ENCODE measurements around the gene CALCOCO1.
"Not testable (repeated sequence)": the region's sequence is repeated elsewhere in the genome, so short reads cannot be mapped to it uniquely, and the experiment has no call there.

CALCOCO1 gene

DNA sequence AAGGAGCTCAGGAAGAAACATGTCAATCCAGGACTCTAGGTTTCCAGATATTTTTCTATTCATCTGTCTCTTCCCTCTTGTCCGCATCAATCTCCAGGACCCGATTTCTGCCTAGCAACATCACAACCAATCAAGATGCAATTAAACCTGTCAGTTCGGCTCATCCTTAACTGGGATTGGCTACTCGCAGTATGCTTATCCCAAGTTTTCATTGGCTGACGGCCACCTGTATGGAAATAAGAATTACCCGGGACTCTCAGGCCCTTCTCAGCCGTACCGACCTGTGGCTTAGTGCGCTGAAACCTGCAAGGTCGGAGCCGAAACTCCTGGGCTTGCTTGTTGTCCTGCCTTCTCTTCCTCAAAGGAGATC lies 31.0 kb downstream of the CALCOCO1 start:
- peak; percentile 83 for FAIRE-seq

DNA sequence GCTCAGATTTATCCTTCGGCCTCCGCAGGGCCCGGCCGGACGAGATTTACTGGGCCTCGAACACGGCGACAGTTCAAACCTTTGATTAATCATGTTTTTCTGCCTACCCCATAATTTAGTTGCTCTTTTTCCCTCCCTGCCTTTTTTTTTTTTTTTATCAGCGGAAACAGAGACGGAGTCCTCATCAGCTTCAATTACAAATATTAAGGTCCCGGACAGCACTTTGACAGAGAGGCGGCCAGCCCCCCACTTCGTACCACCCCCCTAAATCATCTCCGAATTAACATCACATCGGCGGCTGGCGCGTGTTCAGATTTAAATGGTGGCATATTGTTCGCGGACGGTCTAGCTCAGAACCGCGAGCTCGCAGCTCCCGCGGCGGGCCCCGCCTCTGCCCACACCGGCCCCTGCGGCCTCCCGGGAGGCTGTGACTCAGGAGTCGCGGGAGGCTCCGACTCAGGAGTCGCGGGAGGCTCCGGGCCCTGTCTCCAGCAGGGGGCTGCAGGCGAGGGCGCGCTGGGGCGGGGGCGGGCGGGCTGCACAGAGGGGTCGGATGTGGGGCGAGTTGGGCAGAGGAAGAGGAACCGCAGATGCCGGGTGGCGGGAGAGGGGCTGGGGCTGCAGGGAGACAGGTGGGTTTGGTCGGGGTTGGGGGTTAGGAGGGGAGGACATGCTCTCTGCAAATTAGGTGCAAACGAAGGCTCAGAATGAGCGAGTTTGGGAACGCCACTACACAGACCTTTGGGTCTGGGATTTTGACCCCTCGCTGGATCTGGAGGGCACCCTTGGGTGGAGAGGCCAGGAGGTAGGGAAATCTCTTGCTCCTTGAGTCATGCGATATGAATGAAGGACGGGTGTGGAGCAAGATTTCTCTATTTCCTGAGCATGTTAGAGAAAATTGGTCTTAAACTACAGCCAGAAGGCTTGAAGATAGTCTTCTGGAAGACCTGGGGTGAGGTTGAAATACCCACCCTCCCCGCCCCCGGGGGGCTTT lies 31.8 kb downstream of the CALCOCO1 start:
- no peak for FAIRE-seq

DNA sequence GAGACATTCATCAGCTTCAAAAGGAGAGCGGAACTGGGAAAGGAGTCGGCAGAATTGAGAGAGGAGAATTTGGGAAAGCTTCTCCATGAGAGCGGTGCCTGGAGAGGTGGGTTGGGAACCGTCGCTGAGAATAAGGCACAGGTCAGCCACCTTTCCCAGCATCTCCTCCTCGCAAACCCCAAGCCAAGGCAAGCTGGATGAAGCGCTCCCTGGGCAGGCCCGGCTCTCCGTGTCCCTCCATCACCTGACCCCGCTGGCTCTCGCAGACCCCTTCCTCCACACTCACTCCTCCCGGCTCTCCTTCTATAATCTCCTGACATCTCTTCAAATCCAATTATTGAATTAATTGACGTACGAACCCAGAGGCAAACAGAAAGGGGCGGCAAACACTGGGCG lies 32.5 kb downstream of the CALCOCO1 start:
- no peak for FAIRE-seq

DNA sequence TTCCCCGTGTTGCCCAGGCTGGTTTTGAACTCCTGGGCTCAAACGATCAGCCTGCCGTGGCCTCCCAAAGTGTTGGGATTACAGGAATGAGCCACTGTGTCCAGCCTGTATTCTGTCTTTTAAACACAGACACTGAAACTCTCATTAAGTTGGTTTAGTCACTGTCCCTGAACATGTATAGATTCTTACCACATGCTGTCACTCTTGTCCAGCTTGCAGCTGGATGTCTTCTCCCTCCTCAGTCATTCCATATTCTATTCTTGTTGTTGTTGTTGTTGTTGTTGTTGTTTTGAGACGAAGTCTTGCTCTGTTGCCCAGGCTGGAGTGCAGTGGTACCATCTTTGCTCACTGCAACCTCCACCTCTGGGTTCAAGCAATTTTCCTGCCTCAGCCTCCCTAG lies 39.1 kb downstream of the CALCOCO1 start:
- no peak for FAIRE-seq

DNA sequence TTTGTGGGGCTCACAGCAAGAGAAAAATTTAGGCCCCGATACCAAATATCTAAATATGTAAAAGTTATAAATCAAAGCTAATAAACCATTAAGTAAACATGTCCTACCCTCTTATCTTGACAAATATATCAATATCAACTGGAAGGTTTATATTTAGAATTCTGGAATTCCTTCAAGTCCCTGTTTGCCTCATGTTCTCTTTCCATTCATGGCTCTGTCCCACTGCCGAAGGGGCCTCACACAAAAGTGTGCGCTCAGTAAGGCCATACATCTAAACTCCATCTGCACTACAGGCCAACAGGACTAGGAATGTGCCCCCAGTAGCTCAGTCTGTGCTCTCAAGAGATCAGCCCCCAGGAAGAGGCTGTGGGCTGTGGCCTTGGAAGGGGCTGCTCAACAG lies 40.8 kb downstream of the CALCOCO1 start:
- no peak for FAIRE-seq

DNA sequence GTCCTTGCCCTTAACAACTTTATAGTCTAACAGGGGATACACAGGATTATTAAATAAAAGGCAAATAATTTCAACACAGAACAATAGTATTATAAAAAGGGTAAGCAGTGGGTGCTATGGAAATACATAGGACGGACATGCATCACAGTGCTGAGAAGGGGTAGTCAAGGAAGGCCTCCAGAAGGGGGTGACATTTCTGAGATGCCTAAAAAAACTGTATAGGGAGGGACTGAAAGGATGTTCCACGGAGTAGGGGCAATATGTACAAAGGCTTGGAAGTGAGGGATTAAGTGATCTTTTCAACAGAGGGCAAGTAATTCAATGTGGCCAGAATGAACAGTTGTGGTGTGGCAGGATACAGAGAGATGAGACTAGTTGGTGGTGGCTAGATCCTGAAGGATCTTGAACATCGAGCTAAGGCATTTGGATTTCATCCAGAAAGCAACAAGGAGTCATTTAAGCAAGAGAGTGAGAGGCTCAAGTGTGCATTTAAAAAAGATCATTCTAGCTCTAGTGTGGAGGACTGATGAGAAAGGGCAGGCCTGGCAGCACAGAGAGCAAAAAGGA lies 42.5 kb downstream of the CALCOCO1 start:
- FAIRE-seq, result no peak

DNA sequence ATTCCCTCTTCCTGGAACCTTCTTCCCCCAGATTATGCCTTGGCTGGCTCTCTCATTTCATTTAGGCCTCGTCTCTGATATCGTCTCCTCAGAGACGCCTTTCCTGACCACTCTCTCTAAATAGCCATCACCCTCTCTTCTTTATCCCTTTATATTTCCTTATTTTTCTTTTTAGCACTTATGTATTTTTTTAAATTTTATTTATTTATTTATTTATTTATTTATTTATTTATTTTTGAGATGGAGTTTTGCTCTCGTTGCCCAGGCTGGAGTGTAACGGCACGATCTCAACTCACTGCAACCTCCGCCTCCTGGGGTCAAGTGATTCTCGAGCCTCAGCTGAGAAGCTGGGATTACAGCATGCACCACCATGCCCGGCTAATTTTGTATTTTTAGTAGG lies 43.3 kb downstream of the CALCOCO1 start:
- no peak for FAIRE-seq

DNA sequence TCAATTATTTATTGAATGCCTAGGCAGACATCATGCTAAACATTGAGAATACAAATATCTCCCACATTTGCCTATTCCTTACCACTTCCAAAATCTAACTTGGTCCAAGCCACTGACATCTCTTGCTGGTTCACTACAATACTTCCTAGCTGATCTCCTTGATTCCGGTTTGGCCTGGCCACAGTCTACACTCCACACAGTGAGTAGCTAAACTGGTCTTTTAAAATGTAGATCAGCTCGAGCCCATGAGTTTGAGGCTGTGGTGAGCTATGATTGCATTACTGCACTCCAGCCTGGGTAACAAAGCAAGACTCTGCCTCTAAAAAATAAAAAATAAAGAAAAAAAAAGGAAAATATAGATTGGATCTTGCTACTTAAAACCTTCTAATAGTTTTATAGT lies 43.8 kb downstream of the CALCOCO1 start:
- FAIRE-seq, result no peak

DNA sequence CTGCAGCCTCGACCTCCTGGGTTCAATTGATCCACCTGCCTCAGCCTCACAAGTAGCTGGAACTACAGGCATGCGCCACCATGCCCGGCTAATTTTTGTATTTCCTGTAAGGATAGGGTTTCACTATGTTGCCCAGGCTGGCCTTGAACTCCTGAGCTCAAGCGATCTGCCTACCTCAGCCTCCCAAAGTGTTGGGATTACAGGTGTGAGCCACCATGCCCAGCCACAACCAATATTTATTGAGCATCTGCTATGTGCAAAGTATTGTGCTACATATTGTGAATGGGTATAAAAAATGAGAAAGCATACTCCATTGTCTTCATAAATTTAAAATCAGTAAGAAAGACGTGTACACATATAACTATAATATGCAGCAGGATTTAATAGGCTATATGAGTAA lies 47.2 kb downstream of the CALCOCO1 start:
- not testable (repeated sequence) for FAIRE-seq

DNA sequence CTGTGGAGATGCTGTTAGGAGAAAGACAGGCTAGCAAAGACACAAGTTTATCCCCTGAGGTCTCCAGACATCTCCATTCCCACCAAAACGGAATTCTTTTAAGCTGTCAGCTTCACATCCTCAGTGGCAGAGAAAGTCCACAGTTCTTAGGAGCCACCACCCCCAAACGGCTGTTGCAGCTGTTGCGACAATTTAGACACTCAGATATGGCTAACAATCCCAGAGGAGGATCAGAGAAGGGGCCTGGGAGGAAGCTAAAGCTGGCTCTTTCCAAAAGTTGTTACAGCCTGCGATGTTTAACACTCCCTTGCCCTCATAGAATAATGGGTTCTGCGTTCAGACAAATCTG lies 49.5 kb downstream of the CALCOCO1 start:
- FAIRE-seq, result no peak

DNA sequence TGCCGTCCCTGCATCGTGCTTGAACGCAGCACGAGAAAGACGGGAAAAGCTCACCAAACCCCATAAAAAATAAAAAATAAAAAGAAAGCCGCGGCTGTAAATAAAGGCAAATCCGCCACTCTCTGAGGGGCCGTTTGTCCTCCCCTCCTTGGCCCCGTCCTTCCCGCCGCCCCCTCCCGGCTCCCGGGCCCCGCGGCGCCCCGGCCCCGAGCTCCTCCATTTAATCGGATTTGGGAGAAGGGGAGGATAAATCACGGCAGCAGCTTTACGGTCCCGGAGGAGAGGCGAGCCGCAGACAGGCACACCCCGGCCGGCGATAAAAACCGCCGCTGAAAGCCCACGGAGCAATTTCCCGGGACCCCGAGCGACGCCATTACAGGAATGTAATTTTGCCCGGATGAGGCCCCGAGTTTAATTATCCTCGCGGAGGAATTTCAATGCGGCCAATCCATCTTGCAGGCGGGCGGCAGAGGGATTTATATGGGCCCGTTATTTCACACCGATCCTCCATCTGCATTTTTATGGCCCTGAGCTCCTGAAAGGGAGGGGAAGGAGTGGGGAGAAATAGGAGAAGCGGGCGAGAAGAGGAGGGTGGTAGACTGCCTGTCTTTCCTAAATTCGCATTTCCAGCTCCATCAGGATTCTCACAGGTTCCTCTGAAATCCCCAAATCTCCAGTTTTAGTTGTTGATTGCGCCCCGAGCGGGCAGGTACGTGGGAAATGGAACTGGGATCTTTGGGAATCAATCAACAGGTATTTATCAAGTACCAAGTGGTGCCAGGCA lies 50.0 kb downstream of the CALCOCO1 start:
- no peak for FAIRE-seq

DNA sequence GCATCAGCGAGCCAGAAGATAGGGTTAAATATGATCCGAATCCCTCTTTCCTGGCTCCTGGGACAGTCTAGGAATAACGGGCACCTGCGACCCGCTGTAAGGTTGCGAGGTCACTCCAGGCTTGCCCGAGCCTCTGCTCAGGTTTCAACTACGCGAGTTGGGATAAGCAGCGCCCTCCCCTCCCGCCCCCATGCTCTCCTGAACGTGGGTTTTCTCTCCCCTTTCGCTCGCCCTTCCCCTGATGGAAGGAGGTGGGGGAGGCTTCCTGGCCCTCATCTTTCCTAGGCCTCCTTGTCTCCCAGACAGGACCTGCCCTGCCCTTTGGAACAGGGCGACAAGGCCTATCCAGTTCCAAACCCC lies 50.6 kb downstream of the CALCOCO1 start:
- no peak for FAIRE-seq

DNA sequence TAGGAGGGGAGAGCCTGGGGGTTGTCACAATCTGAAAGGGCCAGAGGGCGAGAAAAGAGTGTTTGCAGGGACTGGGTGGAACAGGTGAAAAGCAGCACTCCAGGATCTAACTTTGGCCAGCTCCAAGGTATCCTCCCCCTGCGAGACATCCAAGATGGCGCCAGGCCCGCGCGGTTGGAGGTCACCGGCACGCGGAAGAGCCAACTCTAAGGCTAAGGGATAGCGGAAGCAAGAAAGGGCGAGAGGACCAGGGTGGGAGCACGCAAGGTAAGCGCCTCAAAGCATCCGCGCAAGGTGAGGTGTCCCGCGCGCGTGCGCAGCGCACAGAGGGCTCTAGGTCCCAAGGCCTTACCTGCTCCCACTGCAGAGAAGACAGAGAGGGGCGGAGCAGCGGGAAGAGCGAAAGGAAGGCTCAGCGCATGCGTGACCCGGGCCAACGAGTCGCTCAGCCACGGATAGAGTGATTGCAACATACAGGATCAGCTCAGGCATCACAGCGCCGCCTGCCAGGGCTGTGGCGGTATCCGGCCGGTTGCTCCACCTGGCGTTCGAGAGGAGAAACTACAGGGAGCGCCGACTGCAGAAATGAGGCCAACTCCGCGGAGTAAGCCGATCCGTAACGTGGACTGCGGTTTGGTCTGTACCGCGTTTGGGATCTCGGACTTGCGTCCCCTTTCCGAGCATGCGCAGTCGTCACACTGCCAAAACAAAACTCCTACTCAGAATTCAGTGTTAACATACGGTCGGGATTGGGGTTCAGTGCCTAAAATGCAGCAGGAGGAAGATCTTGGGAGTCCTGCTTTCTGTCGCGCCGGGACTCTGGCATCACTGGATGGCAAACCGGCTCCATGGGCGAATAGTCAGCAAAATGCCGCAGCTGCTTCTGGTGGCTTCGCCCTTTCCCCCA lies 51.3 kb downstream of the CALCOCO1 start, which contains the start of gene ATP5MC2:
Gene ATP5MC2, minus strand, starts transcription at position 383 of the 907 bp plus-strand sequence. CDS start 3,469 bp downstream, outside the sequence.
- peak; percentile 88 for FAIRE-seq

DNA sequence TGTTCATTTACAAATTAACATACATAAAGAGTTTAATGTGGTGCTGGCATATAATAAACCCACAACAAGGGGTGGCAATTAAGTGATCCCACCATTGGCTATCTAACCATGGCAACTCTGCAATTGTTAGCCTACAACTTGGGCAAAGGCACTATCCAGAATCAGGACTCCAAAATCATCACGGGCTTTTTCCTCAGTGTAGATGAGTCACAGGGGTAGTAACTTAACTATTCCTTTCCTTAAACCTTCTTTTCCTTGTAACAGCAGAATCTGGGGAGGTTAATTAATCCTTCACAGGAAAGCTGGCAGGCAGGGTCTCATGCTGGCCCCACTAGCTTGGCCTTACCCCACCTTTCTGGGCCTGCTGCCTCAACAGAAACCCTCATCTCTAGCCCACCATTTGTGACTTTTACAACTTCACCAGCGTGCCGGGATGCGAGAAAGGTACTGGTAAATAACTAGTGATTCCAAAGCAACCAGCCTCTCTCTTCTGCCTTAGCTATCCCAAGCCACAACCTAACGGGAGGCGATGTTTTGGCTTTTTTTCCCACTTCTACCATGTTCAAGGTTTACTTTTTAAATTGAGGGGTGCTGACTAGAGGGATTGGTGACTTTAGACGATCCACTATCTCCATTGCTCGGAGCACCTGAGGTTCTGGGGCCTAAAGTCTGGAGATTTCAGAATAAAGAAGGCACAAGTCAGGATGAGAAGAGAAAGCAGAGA lies 52.1 kb downstream of the CALCOCO1 start:
- no peak for FAIRE-seq

DNA sequence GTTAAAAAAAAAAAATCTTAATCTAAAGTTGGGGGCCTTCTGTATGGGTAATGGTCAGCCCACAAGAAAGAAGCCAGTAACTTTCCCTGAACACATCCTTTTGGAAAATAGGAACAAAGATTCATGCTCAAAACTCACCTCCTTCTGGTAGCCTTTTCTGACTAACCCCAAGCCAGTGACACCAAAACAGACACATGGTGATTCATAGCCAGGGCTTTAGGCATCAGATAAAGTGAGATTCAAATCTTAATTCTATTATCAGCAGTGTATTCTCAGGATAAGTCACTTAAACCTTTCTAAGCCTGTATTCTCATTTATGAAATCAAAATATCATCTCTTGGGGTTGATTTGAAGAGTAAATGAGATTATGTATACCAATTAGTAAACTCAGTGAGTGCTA lies 56.3 kb downstream of the CALCOCO1 start:
- FAIRE-seq, result no peak

DNA sequence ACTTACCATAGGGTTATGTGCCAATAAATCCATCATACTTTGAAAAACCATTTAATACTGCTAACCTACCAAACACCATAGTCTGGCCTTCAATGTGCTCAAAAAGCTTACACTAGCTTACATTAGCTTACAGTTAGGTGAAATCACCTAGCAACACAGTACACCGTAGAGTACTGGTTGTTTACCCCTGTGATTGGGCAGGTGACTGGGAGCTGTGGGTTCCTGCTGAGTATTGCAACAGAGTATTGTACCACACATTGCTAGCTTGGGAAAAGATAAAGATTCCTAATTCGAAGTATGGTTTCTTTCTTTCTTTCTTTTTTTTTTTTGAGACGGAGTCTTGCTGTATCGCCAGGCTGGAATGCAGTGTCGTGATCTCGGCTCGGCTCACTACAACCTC lies 56.9 kb downstream of the CALCOCO1 start:
- FAIRE-seq, result no peak

DNA sequence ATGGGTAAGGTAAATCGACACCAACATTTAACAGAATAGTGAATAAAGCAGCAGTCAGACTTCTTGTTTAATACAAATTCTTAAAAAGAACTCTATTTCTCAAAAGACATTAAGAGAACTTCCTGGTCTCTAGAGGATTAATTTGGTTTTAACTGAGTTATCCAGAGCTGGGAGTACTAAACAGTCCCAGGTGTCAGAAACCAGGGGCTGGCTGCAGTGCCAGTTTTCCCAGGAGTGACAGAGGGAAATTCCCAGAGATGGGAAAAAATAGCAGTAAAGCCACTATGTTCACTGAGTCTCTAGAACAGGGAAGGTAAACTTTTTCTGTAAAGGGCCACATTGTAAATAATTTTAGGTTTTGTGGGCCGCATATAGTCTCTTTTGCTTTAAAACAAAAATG lies 60.2 kb downstream of the CALCOCO1 start:
- FAIRE-seq, result no peak

DNA sequence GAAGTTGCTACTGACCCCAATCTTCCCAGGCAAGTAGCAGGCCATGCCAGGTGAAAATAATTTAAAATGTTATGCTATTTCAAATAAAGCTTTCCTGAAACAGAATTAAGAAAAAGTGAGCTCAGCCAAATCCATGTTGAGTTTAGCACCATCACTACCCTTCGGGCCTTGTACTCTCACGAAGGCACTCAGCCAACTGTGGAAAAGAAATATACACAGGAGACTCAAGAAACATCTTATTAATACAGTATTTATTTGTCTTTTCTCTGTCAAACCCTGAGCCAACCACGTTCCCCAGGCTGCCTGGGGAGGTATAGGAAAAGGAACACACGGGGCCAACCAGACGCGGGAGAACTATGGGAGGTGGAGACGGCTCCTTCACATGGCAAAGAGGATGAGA lies 62.3 kb downstream of the CALCOCO1 start:
- FAIRE-seq, result no peak

DNA sequence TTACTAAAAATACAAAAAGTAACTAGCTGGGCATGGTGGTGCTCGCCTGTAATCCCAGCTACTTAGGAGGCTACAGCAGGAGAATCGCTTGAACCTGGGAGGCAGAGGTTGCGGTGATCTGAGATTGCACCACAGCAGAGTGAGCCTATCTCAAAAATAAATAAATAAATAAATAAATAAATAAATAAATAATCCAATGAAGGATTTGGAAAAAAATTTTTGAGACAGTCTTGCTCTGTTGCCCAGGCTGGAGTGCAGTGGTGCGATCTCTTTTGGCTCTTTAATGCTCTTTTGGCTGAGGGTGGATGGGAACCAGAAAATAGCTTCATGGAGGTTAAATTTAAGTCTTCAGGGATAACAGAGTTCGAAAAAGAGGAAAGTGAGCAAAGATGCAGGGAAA lies 63.1 kb downstream of the CALCOCO1 start:
- no peak for FAIRE-seq

DNA sequence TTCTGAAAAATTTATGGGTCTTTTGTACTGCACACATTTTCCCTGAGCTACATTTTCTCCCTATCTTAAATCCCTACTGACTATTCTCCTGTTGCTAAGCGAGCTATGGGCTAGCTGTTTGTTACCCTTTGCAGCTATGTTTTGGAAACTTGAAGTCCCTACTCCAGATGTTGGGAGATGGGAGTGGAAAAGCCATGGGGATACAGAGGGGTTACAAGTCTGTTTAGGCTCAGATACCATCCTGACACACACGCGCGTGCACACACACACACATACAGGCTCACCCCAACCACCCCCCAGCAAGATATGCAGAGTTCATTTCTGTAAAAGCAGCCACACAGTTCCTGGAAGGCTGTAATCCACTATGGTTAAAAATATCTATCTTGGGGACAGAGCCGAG lies 67.2 kb downstream of the CALCOCO1 start:
- FAIRE-seq, result no peak

DNA sequence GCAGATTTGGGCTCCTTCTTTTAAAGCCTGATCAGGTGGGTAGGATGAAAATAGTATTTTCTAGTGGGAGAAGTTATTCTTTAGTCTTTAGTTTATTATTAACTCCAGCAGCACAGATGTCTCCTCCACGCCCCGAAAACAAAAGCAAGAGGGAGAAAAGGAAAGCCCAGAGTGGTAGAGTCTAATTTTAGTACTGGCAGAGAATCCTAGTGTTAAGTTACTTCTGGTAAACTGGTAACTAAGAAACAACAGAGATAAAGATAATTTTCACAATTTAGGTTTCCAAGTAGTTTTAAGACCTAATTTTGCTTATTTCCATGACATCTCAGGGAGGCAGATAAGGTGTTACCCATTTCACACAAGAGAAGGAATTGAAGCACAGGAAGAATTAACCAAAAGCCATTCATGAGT lies 67.7 kb downstream of the CALCOCO1 start:
- no peak for FAIRE-seq

DNA sequence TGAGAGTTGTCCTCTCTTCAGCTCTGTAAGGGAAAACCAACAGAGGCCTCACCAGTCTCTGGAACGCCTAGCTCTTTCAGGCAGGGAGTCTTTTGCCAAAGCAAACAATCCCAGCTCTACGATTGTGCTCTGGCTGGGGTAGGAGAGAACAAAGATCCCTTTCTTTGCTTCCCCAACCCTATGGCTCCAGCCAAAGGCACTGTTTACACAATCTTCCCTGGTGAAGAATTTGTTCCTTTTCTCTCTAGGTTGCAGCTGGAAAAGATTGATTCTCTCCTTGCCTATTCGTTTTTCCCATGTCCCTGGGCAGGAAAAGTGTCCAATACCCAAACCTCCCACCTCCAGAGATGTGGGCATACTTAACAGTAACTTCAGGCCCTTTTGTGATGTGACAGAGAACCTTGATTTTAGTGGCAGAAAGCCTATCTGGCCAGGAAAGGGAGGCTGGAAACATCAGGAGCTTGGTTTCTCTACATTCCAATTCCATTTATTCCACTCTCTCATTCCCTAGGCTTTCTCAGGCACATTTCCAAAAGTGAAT lies 68.2 kb downstream of the CALCOCO1 start:
- FAIRE-seq, result no peak
